Type B pancreatic cell (in vitro differentiated cells): ENCODE measurements around the gene ASB5. TPM values are rescaled to one million over a fixed set of nuclear protein-coding genes. Genes with fewer than 3 reads are reported as not detected.

Source experiments
- DNase-seq: peaks from one replicate; pipeline ENCODE4 v3.0.0; 2021; ENCODE audit warnings: mixed read lengths; ENCODE audit not compliant: unreplicated experiment; ENCODE audit errors: extremely low spot score
- H3K27ac Mint-ChIP-seq: 2 replicates; pipeline ENCODE4 v1.8.0; 2021; ENCODE audit warnings: mild to moderate bottlenecking, mixed read lengths
- H3K27me3 Mint-ChIP-seq: 2 replicates; pipeline ENCODE4 v1.8.0; 2021; ENCODE audit warnings: mixed read lengths
- H3K36me3 Mint-ChIP-seq: 2 replicates; pipeline ENCODE4 v1.8.0; 2021; ENCODE audit warnings: mixed read lengths
- H3K4me1 Mint-ChIP-seq: one replicate; pipeline ENCODE4 v1.8.0; 2021; ENCODE audit warnings: mixed read lengths; ENCODE audit not compliant: unreplicated experiment
- H3K4me3 Mint-ChIP-seq: 2 replicates; pipeline ENCODE4 v1.8.0; 2021; ENCODE audit warnings: mild to moderate bottlenecking, mixed read lengths
- H3K9me3 Mint-ChIP-seq: 2 replicates; pipeline ENCODE4 v1.8.0; 2021; ENCODE audit warnings: mixed read lengths
- CTCF ChIP-seq: fragments of 200-600 bp; sonication (generic); conservative IDR thresholded peaks from 2 replicates; pipeline ENCODE4 v1.5.0; 2021; ENCODE audit warnings: antibody characterized with exemption, mild to moderate bottlenecking
- total RNA-seq: library from RNA; stranded (reverse); gene quantifications from 2 replicates; pipeline ENCODE4 v1.2.1, GENCODE V29; 2021; ENCODE audit warnings: low replicate concordance

The ASB5 gene
- total RNA-seq, 1 donor from 2014 or later = not detected

- Mint-ChIP-seq H3K36me3 (no peaks in the 10 kb centered on the region), H3K27me3 (peaks cover 3% of the 10 kb centered on the region), H3K4me1 (no peaks in the 10 kb centered on the region), H3K4me3 (no peak overlapping the region), H3K9me3 (no peaks in the 10 kb centered on the region), H3K27ac (no peak overlapping the region)
- no peak for TF ChIP-seq CTCF
- no peak for DNase-seq
Measured at GRCh38 chr4:176307666-176307930, 38.6 kb upstream of the ASB5 start.

GRCh38 chr4:176306837-176307665, 38.0 kb upstream of the ASB5 start:
- TF ChIP-seq CTCF = no peak
- Mint-ChIP-seq H3K27ac (peak overlapping the region; percentile 34), H3K27me3 (peaks cover 3% of the 10 kb centered on the region), H3K9me3 (no peaks in the 10 kb centered on the region), H3K4me3 (no peak overlapping the region), H3K36me3 (no peaks in the 10 kb centered on the region), H3K4me1 (no peaks in the 10 kb centered on the region)
- DNase-seq = no peak

- no peak overlapping the region for H3K27ac Mint-ChIP-seq
- no peaks in the 10 kb centered on the region for H3K36me3 Mint-ChIP-seq
- DNase-seq = no peak
- H3K4me1 Mint-ChIP-seq = no peaks in the 10 kb centered on the region
- no peaks in the 10 kb centered on the region for H3K27me3 Mint-ChIP-seq
- no peaks in the 10 kb centered on the region for H3K9me3 Mint-ChIP-seq
- no peak overlapping the region for H3K4me3 Mint-ChIP-seq
- no peak for TF ChIP-seq CTCF
Measured at GRCh38 chr4:176303938-176304337, 34.9 kb upstream of the ASB5 start.

GRCh38 chr4:176302283-176303275, 33.6 kb upstream of the ASB5 start:
- Mint-ChIP-seq H3K27ac (no peak overlapping the region), H3K4me1 (no peaks in the 10 kb centered on the region), H3K4me3 (no peak overlapping the region), H3K27me3 (no peaks in the 10 kb centered on the region), H3K36me3 (no peaks in the 10 kb centered on the region), H3K9me3 (no peaks in the 10 kb centered on the region)
- DNase-seq = no peak
- TF ChIP-seq CTCF = no peak

- Mint-ChIP-seq H3K4me3 (no peak overlapping the region), H3K9me3 (no peaks in the 10 kb centered on the region), H3K27ac (no peak overlapping the region), H3K36me3 (no peaks in the 10 kb centered on the region), H3K4me1 (no peaks in the 10 kb centered on the region), H3K27me3 (no peaks in the 10 kb centered on the region)
- no peak for TF ChIP-seq CTCF
- no peak for DNase-seq
Measured at GRCh38 chr4:176300565-176300964, 31.5 kb upstream of the ASB5 start.
